ENCODE results near the gene IMMP2L. TPM values are rescaled to one million over a fixed set of nuclear protein-coding genes. Genes with fewer than 3 reads are reported as not detected.

The IMMP2L gene
- total RNA-seq, 1 experiment from 2014 or later, result 8.8 TPM

- no peak for DNase-seq (ENCODE audit: low read depth, low spot score)
- no peak for ATAC-seq
- no TSS peak for BruUV-seq (replicated peaks)
- H3K27me3 ChIP-seq (ENCODE audit: control insufficient read depth, insufficient read depth, low read length), result no peaks in the 10 kb centered on the region
- H3K4me3 ChIP-seq (ENCODE audit: low read depth in 2 of 2, low read length in 2 of 2), result no peak overlapping the region
- intact Hi-C loops (cut with micrococcal nuclease; ENCODE audit: unreplicated experiment), result no loop called here
- H3K36me3 ChIP-seq (ENCODE audit: control insufficient read depth, insufficient read depth, low read length), result no peaks in the 10 kb centered on the region
- H3K9me3 ChIP-seq (ENCODE audit: control insufficient read depth, insufficient read depth, low read depth, low read length), result no peaks in the 10 kb centered on the region
- CTCF ChIA-PET, result no interaction called here
- POLR2A ChIA-PET, result no interaction called here
- H3K27ac ChIP-seq (ENCODE audit: low read length), result no peak overlapping the region
- in situ Hi-C loops (cut with HindIII; ENCODE audit: low pct_unique_long_range_greater_than_20kb, low sequenced_read_pairs), result no loop called here
- TF ChIP-seq, protein P1, sequence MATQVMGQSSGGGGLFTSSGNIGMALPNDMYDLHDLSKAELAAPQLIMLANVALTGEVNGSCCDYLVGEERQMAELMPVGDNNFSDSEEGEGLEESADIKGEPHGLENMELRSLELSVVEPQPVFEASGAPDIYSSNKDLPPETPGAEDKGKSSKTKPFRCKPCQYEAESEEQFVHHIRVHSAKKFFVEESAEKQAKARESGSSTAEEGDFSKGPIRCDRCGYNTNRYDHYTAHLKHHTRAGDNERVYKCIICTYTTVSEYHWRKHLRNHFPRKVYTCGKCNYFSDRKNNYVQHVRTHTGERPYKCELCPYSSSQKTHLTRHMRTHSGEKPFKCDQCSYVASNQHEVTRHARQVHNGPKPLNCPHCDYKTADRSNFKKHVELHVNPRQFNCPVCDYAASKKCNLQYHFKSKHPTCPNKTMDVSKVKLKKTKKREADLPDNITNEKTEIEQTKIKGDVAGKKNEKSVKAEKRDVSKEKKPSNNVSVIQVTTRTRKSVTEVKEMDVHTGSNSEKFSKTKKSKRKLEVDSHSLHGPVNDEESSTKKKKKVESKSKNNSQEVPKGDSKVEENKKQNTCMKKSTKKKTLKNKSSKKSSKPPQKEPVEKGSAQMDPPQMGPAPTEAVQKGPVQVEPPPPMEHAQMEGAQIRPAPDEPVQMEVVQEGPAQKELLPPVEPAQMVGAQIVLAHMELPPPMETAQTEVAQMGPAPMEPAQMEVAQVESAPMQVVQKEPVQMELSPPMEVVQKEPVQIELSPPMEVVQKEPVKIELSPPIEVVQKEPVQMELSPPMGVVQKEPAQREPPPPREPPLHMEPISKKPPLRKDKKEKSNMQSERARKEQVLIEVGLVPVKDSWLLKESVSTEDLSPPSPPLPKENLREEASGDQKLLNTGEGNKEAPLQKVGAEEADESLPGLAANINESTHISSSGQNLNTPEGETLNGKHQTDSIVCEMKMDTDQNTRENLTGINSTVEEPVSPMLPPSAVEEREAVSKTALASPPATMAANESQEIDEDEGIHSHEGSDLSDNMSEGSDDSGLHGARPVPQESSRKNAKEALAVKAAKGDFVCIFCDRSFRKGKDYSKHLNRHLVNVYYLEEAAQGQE (IDR thresholded peaks at IDR 0.05; ENCODE audit: insufficient read depth in 1 of 2, low read depth in 2 of 2, low read length in 1 of 2), result no peak
- TF ChIP-seq POLR2AphosphoS5 (IDR thresholded peaks at IDR 0.05; ENCODE audit: low read depth, low read length) (no peak), SIN3A (IDR thresholded peaks at IDR 0.05; ENCODE audit: borderline replicate concordance, insufficient read depth, low read depth, low read length) (no peak), TCF7L2 (IDR thresholded peaks at IDR 0.05; ENCODE audit: low read depth, low read length) (no peak)
- TF ChIP-seq, protein P2, sequence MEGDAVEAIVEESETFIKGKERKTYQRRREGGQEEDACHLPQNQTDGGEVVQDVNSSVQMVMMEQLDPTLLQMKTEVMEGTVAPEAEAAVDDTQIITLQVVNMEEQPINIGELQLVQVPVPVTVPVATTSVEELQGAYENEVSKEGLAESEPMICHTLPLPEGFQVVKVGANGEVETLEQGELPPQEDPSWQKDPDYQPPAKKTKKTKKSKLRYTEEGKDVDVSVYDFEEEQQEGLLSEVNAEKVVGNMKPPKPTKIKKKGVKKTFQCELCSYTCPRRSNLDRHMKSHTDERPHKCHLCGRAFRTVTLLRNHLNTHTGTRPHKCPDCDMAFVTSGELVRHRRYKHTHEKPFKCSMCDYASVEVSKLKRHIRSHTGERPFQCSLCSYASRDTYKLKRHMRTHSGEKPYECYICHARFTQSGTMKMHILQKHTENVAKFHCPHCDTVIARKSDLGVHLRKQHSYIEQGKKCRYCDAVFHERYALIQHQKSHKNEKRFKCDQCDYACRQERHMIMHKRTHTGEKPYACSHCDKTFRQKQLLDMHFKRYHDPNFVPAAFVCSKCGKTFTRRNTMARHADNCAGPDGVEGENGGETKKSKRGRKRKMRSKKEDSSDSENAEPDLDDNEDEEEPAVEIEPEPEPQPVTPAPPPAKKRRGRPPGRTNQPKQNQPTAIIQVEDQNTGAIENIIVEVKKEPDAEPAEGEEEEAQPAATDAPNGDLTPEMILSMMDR (IDR thresholded peaks at IDR 0.05), result no peak
- no peaks in the 10 kb centered on the region for H3K4me1 ChIP-seq (ENCODE audit: control insufficient read depth, insufficient read depth, low read length)
These were observed 885.5 kb downstream of the IMMP2L start for GRCh38 chr7:110676785-110677184.

GRCh38 chr7:110675383-110676103, 886.7 kb downstream of the IMMP2L start:
- ATAC-seq (no peak), DNase-seq (ENCODE audit: low read depth, low spot score) (no peak)
- Histone ChIP-seq H3K27me3 (ENCODE audit: control insufficient read depth, insufficient read depth, low read length) (no peaks in the 10 kb centered on the region), H3K9me3 (ENCODE audit: control insufficient read depth, insufficient read depth, low read depth, low read length) (no peaks in the 10 kb centered on the region), H3K4me3 (ENCODE audit: low read depth in 2 of 2, low read length in 2 of 2) (no peak overlapping the region), H3K36me3 (ENCODE audit: control insufficient read depth, insufficient read depth, low read length) (no peaks in the 10 kb centered on the region), H3K27ac (ENCODE audit: low read length) (no peak overlapping the region), H3K4me1 (ENCODE audit: control insufficient read depth, insufficient read depth, low read length) (no peaks in the 10 kb centered on the region)
- in situ Hi-C loops (cut with HindIII; ENCODE audit: low pct_unique_long_range_greater_than_20kb, low sequenced_read_pairs) (no loop called here), intact Hi-C loops (cut with micrococcal nuclease; ENCODE audit: unreplicated experiment) (no loop called here)
- BruUV-seq (replicated peaks), result no TSS peak
- TF ChIP-seq POLR2AphosphoS5 (IDR thresholded peaks at IDR 0.05; ENCODE audit: low read depth, low read length), result no peak
- TF ChIP-seq TCF7L2 (IDR thresholded peaks at IDR 0.05; ENCODE audit: low read depth, low read length), result no peak
- TF ChIP-seq, protein P1 (IDR thresholded peaks at IDR 0.05; ENCODE audit: insufficient read depth in 1 of 2, low read depth in 2 of 2, low read length in 1 of 2), result no peak
- TF ChIP-seq SIN3A (IDR thresholded peaks at IDR 0.05; ENCODE audit: borderline replicate concordance, insufficient read depth, low read depth, low read length), result no peak
- TF ChIP-seq, protein P2 (IDR thresholded peaks at IDR 0.05), result no peak
- ChIA-PET CTCF (no interaction called here), POLR2A (no interaction called here)
